Activated CD8-positive, alpha-beta memory T cell treated with anti-CD3 and anti-CD28 coated beads, Interleukin-2, amount 50 U/mL, for 1 hour (primary cell): ENCODE measurements around the gene TEKTIP1.
"Not testable (repeated sequence)": the region's sequence is repeated elsewhere in the genome, so short reads cannot be mapped to it uniquely, and the experiment has no call there.

Experiments
- DNase-seq: peaks from one replicate; pipeline ENCODE4 v3.0.0-alpha.2; 2020; ENCODE audit errors: extremely low read depth

The TEKTIP1 gene

GRCh38 chr19:3557461-3558248, 18.7 kb downstream of the TEKTIP1 start, which contains the start of gene MFSD12:
Gene MFSD12 (minus strand): TSS chr19:3557586. CDS start chr19:3557403, 183 bp downstream.
- DNase-seq = peak; percentile 79

GRCh38 chr19:3563709-3564524, 24.9 kb downstream of the TEKTIP1 start:
- DNase-seq = no peak

DNA sequence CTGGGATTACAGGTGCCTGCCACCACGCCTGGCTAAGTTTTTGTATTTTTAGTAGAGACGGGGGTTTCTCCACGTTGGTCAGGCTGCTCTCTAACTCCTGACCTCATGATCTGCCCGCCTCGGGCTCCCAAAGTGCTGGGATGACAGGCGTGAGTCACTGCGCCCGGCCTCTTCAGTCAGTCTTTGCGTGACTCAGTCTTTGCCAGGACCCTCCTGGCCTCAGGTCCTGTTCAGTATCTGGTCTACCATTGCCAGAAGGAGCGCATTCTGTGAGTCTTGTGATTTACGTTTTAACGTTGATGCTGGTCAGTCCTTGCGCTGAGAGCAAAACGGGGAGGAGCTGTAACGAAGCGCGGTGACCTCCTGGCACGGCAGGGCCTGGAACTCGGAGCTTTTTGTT, 26.2 kb downstream of the TEKTIP1 start:
- DNase-seq = no peak

DNA sequence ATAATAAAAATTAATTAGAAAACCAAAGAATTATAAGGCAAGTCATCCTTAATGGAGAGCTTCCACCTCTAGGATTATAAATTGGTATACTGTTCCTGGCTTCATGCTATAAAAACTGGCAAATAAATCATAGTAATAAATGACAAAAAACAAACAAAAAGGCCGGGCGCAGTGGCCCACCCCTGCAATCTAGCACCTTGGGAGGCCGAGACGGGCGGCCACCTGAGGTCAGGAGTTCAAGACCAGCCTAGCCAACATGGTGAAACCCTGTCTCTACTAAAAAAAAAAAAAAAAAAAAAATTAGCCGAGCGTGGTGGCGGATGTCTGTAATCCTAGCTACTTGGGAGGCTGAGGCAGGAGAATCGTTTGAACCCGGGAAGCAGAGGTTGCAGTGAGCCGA, 31.1 kb downstream of the TEKTIP1 start:
- DNase-seq = not testable (repeated sequence)

DNA sequence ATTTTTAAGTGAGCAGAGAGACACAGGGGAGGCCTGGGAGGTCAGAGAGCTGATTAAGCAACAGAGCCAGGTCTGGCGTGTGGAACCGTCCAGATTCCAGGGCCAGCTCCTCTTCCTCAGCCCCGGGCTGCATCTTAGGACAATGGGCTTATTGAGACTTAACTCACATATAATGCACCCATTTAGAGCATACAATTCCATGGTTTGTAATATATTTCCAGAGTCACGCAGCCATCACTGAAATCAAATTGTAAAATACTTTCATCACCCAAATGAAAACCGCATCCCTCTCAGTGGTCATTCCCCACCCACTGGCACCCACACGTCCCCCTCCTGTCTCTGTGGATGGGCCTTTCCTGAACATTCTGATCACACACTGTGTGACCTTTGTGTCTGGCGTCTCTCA, 31.6 kb downstream of the TEKTIP1 start:
- no peak for DNase-seq

GRCh38 chr19:3572132-3572854, 33.3 kb downstream of the TEKTIP1 start:
- peak; percentile 97 for DNase-seq

- no peak for DNase-seq
Measured at GRCh38 chr19:3572855-3573161, 33.8 kb downstream of the TEKTIP1 start, which contains the start of gene HMG20B. Gene HMG20B (plus strand): TSS chr19:3572944. CDS start chr19:3573310, 366 bp downstream.

DNA sequence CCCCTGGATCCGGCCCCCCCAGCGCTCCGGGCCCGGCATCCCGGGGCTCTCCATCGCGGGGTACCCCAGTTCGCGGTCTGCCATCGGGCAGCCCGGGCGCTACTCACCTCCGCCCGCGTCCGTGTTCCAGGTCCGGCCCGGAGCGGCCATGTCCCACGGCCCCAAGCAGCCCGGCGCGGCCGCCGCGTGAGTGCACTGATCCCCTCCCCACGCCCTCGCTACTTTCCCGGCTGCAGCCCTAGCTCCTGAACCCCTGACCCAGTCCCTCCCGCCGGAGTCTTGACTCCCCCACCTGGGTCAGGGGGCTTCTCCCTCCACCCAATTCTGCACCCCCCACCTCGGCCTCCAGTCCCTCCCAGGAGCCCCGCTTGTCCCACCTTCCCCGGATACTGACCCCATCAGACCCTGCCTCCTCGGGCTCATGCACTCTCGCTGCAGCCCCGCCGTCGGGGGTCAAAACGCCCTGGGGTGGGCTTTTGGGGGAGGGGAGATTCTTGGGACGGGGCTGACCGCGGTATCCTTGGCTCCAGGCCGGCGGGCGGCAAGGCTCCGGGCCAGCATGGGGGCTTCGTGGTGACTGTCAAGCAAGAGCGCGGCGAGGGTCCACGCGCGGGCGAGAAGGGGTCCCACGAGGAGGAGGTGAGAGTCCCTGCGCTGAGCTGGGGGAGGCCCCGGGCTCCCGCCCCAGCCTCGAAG, 34.3 kb downstream of the TEKTIP1 start:
- no peak for DNase-seq

DNA sequence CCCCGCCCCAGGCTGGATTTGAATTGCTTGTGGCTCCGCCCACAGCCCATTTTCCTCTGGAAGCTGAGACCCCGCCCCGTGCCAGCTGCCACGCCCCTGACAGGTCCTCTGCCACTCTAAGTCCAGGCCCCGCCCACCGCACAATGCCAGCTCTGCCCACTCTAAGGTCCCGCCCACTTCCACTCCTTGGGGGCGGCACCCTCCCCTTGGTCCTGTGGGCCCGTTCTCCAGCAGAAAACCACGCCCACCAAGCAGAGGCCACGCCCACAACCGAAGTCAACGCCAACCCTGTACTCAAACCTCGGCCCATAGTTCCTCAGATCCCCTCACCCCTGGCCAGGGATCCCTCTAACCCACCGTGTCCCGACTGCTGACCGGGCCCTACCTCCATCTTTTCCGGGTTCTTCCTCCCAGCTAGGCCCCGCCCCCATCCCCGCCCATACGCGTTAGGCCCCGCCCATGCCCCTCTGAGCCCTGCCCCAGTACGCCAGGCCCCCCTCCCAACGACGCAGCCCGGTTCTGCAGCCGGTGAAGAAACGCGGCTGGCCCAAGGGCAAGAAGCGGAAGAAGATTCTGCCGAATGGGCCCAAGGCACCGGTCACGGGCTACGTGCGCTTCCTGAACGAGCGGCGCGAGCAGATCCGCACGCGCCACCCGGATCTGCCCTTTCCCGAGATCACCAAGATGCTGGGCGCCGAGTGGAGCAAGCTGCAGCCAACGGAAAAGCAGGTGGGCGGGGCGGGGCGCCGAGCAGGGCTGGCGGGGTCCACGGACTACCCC, 35.1 kb downstream of the TEKTIP1 start:
- peak; percentile 60 for DNase-seq

DNA sequence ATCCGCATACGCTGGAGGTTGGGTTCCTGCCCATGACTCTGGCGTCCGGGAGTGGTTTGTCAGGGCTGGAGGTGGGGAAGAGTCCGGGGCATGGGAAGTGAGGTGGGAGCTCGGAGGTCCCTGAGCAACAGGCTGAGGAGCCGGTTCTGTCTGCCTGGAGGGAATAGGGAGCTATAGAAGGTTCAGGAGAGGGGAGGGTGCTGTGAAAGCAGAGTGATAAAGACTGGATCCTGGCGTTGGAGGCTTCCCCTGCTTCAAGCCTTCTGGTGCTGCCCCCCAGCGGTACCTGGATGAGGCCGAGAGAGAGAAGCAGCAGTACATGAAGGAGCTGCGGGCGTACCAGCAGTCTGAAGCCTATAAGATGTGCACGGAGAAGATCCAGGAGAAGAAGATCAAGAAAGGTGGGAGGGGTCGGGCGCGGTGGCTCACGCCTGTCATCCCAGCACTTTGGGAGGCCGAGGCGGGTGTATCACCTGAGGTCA, 36.3 kb downstream of the TEKTIP1 start:
- no peak for DNase-seq

- DNase-seq = no peak
Measured at GRCh38 chr19:3575949-3576673, 37.1 kb downstream of the TEKTIP1 start.

GRCh38 chr19:3576696-3577443, 37.9 kb downstream of the TEKTIP1 start:
- DNase-seq = no peak

DNA sequence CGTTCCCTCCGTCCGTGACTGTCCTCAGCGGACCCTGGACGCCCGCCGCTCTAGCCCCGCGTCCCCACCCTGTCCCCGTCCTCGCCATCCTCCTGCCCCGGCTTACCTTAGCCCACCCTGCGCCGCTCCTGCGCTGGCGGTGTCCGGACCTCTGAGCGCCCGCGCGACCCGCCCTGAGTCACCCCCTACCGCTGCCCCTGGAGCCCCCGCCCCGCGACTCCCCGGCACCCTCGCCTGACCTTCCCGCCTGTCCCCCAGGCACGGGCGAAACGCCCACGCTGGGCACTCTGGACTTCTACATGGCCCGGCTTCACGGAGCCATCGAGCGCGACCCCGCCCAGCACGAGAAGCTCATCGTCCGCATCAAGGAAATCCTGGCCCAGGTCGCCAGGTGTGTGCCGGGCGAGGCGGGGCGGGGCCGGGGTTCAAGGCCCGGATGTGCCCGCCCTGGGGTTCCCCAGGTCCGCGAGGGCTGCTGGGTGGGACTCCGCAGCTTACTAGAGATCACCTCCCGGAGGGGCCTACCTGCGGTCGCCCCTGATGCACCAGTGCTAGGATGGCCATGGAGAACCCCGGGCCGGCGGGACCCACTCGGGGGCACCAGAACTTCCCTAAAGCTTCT, 38.9 kb downstream of the TEKTIP1 start:
- DNase-seq = no peak

- DNase-seq = no peak
Measured at GRCh38 chr19:3578390-3578789, 39.4 kb downstream of the TEKTIP1 start.

DNA sequence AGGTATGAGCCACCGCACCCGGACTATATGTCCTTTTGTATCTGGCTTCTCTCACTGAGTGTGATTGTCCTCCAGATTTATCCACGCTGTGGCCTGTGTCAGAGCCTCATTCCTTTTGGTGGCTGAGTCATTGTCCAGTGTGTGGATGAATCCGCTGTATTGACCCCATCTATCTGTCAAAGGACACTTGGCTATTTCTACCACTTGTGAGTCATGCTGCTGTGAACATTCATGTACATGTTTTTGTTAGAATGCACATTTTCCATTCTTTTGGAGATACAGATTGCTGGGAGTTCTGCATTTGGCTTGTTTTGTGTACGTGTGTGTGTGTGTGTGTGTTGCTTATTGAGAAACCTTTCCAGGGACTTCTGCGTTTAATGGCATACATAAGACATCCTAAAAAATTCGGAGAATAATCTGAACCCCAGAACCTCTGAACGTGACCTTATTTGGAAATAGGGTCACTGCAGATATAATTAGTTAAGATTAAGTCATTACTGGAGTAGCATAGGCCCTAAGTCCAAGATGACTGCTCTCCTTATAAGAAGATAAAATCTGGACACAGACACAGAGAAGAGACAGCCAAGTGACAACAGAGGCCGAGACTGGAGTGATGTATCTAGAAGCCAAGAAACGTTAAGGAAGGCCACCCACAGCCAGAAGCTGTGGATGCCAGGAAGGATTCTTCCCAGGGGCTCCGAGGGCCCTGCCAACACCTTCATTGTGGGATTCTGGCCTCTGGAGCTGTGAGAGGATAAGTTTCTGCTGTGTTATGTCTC, 41.4 kb downstream of the TEKTIP1 start:
- no peak for DNase-seq

DNA sequence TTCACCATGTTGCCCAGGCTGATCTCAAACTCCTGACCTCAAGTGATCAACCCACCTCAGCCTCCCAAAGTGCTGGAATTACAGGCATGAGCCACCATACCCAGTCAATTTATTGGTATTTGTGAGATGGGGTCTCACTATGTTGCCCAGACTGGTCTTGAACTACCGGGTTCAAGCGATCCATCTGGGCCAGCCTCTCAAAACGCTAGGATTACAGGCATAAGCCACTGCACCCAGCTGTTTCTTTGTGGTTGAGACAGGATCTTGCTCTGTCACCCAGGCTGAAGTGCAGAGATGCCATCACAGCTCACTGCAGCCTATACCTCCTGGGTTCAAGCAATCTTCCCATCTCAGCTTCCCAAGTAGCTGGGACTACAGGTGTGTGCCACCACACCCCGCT, 42.8 kb downstream of the TEKTIP1 start:
- not testable (repeated sequence) for DNase-seq

DNA sequence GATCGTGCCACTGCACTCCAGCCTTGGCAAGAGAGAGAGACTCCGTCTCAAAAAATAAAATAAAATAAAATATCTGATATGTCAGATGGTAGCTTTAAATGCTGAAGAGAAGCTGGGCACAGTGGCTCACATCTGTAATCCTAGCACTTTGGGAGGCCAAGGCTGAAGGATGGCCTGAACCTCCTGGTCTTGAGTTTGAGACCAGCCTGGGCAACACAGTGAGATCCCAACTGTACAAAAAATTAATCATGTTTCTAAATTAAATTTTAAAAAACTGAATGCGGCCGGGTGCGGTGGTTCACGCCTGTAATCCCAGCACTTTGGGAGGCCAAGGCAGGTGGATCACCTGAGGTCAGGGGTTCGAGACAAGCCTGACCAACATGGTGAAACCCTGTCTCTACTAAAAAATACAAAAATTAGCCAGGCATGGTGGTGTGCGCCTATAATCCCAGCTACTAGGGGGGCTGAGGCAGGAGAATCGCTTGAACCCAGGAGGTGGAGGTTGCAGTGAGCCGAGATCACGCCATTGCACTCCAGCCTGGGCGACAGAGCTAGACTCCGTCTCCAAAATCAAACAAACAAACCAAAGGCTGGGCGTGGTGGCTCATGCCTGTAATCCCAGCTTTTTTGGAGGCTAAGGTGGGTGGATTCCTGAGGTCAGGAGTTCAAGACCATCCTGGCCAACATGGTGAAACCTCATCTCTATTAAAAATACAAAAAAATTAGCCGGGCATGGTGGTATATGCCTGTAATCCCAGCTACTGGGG, 45.2 kb downstream of the TEKTIP1 start:
- not testable (repeated sequence) for DNase-seq
